NOMO-1 (cell line): Measurements from ENCODE around the gene RAVER2.

Experiments used
- DNase-seq, 2 experiments: peaks; one replicate each; lab custom pipeline; 2025; ENCODE audit not compliant: unreplicated experiment in 2 of 2; lab: John Stamatoyannopoulos, UW

RAVER2 gene

GRCh38 chr1:64875101-64875500 is 130.2 kb downstream of the RAVER2 start:
- no peak for DNase-seq

GRCh38 chr1:64875606-64876005 is 130.7 kb downstream of the RAVER2 start:
- no peak for DNase-seq

GRCh38 chr1:64877151-64877550 is 132.3 kb downstream of the RAVER2 start:
- DNase-seq, result no peak

GRCh38 chr1:64877598-64877997 is 132.7 kb downstream of the RAVER2 start:
- no peak for DNase-seq

- no peak for DNase-seq
Observed at GRCh38 chr1:64878090-64878489, 133.2 kb downstream of the RAVER2 start.

GRCh38 chr1:64878931-64879611 is 134.2 kb downstream of the RAVER2 start:
- no peak for DNase-seq

- no peak for DNase-seq
Observed at GRCh38 chr1:64880449-64880848, 135.6 kb downstream of the RAVER2 start.

GRCh38 chr1:64881281-64881680 is 136.4 kb downstream of the RAVER2 start:
- DNase-seq, result no peak
